Measurements from ENCODE around the gene DCLK1.

- no peak for TF ChIP-seq EZH2 (IDR thresholded peaks at IDR 0.05; ENCODE audit: insufficient read depth, poor library complexity, severe bottlenecking)
- no peak for TF ChIP-seq EZH2phosphoT487 (IDR thresholded peaks at IDR 0.05; ENCODE audit: insufficient read depth, low read depth)
These were observed 2.9 kb upstream of the DCLK1 start for GRCh38 chr13:36133950-36134626.
